CD4-positive, alpha-beta T cell treated with Interleukin-6 for 4 hours (primary cell): ENCODE data around the gene MYO5B.

ENCODE experiments used
- DNase-seq: peaks from one replicate; pipeline ENCODE4 v3.0.0-alpha.2; 2020; ENCODE audit warnings: mixed read lengths

MYO5B gene

DNA sequence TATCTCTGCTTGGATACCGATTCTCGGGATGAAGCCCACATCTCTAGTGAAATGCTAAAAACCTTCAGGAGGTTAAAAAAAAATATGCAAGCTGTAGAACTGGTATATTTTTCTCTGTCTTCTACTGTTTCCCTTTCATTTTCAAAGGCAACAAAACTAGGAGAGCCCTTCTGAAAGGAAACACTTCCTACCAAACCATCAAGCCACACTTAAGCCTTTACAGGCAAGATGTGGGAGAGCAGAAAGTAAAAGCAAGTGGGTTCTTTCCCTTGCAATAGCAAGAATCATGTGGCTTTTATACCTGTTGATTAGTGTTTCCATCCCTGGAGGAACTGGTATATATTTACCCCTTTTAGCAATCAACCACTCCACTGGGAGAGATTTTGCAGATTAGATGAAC is 233.7 kb downstream of the MYO5B start:
- DNase-seq = no peak

GRCh38 chr18:49960376-49960775 is 234.6 kb downstream of the MYO5B start:
- no peak for DNase-seq

GRCh38 chr18:49959176-49959575 is 235.8 kb downstream of the MYO5B start:
- DNase-seq = no peak

GRCh38 chr18:49955263-49955662 is 239.7 kb downstream of the MYO5B start:
- DNase-seq = no peak

DNA sequence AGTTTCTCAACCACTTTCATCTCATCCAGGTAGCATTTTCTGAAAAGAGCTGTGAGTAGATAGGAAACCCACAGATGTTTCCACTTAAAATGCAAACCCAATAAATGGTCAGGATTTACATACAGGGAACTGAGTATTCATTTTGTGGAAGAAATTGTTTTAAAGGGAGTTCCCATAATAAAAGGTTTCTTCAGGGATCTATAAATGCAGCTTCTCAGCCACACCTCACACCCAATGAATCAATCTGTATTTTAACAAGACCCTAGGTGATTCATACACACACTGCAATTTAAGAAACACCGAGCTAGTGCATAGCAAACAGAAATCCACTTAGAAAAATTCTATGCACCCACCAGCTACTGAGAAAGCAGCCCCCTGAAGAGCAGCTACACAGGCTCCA is 241.6 kb downstream of the MYO5B start:
- no peak for DNase-seq

DNA sequence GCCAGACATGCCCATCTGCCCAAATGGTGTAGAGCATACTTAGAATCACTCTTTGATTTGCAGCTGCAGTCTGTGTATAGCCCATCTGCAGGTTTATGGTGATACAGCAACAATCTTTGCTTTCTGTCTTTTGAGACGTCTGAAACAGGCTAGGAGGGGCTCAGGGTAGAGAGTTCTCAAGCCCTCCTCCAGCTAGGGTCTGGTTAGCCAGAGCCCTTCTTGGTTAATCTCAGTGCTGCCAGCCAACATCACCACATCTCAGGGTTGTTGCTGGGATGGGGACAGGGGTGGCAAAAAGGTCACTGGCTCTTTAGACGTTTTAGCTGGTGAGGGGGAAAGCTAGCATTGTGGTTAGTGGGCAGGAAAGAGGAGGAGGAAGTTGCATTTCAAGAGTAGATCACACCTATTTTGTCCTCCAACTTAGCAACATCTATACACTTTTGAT is 245.0 kb downstream of the MYO5B start:
- DNase-seq = no peak

DNA sequence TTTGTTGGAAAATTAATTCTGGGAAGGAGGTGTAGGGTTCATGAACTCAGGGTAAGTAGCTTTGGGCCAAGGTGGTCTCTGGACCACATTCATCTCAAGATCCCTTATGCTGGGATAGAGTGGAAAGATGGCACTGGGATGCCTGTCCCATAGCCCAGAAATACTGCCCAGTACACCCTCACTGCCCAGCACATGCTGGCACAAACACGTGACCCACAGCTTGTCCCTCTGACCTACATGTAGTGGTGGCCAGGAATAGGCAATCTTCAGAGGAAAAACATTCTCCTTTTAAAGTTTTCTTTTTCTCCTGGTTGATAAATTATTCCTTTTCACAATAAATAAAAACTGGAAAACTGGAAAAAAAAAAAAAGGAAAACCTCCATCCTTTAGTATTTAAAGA is 246.0 kb downstream of the MYO5B start:
- no peak for DNase-seq

DNA sequence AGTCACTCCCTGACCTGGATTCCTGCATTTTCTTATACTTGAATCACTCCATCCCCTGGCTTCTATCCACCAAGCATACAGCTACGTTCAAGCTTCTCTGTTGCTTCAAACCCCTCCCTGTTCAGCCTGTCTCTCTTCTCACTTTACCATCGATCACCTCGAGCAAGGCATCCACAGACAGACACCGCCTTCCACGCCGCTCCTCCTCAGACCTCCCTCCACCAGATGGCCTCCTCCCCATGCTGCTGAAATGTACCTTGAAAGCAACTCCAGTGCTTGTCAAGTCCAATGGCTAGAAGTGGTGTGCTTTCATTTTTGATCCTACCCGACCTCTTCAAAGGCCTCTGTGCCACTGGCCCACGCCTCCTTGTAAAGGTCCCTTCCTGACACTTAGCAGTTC is 250.3 kb downstream of the MYO5B start:
- no peak for DNase-seq

GRCh38 chr18:49936821-49937220 is 258.1 kb downstream of the MYO5B start:
- no peak for DNase-seq

DNA sequence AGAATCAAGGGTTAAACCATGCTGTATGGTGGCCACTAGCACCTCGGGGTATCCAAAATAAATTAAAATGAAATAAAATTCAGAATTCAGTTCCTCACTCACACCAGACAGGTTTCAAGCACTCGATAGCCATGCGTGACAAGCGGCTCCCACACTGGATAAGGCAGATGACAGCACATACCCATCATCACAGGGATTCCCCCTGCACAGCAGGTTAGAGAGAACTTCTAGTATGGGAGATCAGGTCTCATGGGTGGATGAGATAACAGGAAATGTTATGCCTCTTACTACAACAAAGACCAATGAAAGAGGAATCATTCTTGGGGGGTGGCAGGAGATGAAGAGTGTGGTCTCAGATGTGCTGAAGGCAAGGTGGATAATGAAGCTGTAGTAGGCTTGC is 259.7 kb downstream of the MYO5B start:
- DNase-seq = no peak

- DNase-seq = no peak
Observed at GRCh38 chr18:49934457-49934856, 260.5 kb downstream of the MYO5B start.

GRCh38 chr18:49933530-49934128 is 261.3 kb downstream of the MYO5B start:
- DNase-seq = no peak

DNA sequence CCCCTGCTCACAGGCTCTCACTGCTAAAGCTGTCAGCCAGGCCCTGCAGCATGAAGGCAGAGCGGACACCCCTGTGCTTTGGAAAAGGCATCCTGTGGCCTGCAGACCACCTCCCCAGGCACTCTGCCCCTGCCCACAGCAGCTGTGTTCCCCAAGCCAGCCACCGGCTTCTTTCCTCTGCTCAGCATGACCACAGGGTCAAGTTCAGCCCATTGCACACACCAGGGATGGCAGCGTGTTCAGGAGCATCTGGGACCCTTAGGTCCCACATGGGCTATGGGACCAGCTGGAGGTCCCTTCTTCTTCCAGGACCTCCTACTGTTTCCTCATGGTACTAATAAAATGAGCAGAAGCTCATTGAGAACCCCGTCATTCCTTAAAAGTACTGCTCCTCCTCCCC is 263.2 kb downstream of the MYO5B start:
- DNase-seq = no peak

DNA sequence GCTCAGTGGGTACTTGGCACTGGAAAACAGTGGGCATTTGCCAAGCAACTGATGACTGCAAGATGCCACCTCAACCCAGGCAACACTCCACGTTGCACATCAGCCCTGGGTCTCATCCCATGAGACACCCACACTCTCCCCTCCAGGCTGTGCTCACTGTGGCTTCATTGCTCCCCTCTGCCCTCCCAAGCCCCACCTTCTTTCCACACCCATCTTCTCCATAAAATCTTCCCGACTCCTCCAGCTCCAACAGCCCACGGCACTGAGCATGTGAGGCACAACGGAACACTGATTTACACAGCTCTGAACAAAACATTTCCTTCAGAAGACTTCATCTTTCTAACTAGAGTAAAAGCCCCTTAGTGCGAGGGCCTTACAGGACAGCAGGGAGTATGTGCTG is 263.8 kb downstream of the MYO5B start:
- DNase-seq = no peak

GRCh38 chr18:49926106-49926745 is 268.7 kb downstream of the MYO5B start:
- DNase-seq = no peak

GRCh38 chr18:49924293-49924983 is 270.5 kb downstream of the MYO5B start:
- no peak for DNase-seq

DNA sequence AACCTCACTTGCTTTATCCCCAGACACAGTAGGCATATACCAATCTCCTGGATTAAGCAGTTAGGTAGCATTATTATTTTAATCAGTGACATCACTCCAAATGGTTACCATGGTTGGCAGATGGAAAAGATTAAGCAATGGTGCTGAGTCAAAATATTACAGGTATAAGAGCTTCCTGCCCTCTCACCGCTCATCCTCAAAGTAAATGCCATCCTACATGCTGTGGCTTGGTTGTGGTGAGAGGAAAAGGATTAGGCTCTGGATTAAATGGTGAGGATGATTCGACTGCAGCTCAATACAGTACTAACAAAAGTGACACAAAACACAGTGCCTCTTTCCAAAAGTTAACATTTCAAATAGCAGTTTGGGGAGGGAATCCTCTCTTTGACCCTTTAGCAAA is 272.7 kb downstream of the MYO5B start:
- no peak for DNase-seq

GRCh38 chr18:49921318-49921985 is 273.5 kb downstream of the MYO5B start:
- no peak for DNase-seq

- DNase-seq = no peak
Observed at GRCh38 chr18:49920731-49921130, 274.2 kb downstream of the MYO5B start.

DNA sequence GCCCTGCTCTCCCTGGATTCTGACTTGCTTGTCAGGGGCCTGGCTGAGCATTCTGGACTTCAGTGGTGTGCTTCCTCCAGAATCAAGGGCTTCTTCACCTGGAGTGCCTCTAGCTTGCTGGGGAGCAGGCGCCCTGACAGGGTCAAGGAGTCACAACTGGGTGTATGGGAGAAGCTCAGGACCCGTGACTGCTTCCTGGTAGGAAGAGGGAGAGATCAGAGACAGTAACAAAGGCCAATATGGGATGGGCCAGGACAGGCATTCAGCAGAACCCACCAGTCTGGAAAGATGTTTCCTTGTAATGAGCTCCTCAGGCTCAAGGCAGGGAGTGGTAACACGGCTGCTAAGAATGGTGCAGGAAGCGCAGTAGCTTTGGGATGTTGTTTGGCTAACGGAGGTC is 277.2 kb downstream of the MYO5B start:
- DNase-seq = no peak

GRCh38 chr18:49915352-49915751 is 279.6 kb downstream of the MYO5B start:
- no peak for DNase-seq

DNA sequence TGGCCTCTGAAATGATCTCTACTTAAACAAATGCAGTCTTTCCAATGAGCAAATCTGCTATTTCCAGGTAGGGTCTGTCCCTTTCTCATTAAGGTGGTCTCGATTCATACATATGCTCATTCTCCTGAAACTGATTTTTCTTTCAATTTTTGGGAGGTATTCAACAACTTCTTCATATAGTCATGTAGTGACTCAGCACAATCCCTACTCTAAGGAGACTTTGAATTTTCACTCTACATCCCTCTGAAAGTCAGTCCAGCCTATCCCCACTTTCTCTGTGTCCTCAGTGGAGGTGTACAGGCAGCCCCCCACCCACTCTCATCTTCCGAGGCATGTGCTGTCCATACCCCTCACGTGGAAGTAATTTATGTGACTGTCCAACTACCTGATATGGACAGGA is 281.7 kb downstream of the MYO5B start:
- no peak for DNase-seq

DNA sequence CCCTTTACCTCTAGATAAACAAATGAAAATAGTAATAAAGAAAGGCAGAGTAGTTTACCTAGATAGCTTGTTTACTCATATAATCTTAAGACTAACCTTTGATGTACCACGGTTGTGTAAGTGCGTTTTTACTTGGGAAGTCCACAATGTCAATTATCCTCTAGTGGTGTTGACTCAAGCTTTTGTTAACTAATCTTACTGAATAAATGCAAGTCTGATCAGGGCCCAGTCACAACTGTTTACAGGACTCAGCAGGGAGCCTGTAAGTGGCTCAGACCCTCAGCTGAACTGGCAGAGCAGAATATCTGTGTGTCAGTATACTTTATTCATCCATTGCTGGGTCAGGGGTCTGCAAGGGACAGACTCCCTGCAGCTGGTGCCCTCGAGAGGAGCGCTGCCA is 283.5 kb downstream of the MYO5B start:
- DNase-seq = no peak

- DNase-seq = no peak
Observed at GRCh38 chr18:49910986-49911385, 284.0 kb downstream of the MYO5B start.
